ENCODE data around the gene CPA1. TPM values are rescaled to one million over a fixed set of nuclear protein-coding genes. Genes with fewer than 3 reads are reported as not detected.

CPA1 gene
- total RNA-seq, 1 donor from 2014 or later, result not detected

GRCh38 chr7:130346177-130346905 lies 34.0 kb upstream of the CPA1 start:
- peaks cover 4% of the 10 kb centered on the region for H3K4me1 Mint-ChIP-seq (ENCODE audit: low read depth)
- H3K4me3 Mint-ChIP-seq (ENCODE audit: low read depth), result no peak overlapping the region
- no peaks in the 10 kb centered on the region for H3K9me3 Mint-ChIP-seq
- H3K36me3 Mint-ChIP-seq (ENCODE audit: low read depth), result no peaks in the 10 kb centered on the region
- no peak overlapping the region for H3K27ac Mint-ChIP-seq
- intact Hi-C loops (cut with micrococcal nuclease), result no loop called here
- H3K27me3 Mint-ChIP-seq (ENCODE audit: low read depth), result peaks cover 6% of the 10 kb centered on the region
- DNase-seq (ENCODE audit: low spot score), result no peak

- Mint-ChIP-seq H3K27me3 (ENCODE audit: low read depth) (peaks cover 6% of the 10 kb centered on the region), H3K4me1 (ENCODE audit: low read depth) (peaks cover 8% of the 10 kb centered on the region), H3K27ac (no peak overlapping the region), H3K4me3 (ENCODE audit: low read depth) (no peak overlapping the region), H3K36me3 (ENCODE audit: low read depth) (no peaks in the 10 kb centered on the region), H3K9me3 (no peaks in the 10 kb centered on the region)
- no peak for DNase-seq (ENCODE audit: low spot score)
- intact Hi-C loops (cut with micrococcal nuclease), result no loop called here
These were observed 33.4 kb upstream of the CPA1 start for GRCh38 chr7:130346941-130347340.

DNA sequence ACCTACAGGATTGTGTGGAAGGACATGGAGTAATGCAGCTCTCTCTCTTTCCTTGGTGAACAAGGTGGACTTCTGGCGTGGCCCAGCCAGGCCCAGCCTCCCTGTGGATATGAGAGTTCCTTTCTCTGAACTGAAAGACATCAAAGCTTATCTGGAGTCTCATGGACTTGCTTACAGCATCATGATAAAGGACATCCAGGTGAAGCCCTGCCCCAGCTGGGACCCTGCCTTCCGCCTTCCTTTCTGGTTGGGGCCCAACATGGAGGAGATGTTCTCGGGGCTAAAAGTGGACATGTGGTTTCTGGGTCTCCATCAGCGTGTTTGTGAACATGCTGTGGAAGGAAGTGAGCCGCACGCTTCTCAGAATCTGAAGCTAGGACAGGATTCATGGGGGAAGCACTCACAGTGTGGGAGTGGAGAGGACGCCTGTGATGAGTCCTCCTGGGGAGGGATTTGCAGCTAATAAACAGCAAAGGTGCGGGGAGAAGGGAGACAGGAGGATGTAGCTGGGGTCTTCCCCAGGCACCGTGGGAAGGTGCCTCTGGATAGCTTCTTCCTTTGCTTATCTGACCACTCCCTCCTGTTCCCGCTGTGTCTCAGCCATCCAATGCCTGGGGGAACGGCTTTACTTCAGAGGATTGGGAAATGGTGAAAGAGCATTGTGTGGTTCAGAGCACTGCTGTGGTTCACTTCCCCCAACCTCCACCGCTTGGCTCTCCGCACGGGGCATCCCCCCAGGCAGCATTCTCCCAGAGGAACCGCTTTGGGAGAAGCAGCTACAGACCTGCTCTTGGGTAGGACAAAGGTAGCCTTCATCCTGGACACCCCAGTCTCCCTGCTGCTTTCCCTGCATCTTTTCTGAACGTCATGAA lies 30.1 kb upstream of the CPA1 start:
- Mint-ChIP-seq H3K36me3 (ENCODE audit: low read depth) (no peaks in the 10 kb centered on the region), H3K4me1 (ENCODE audit: low read depth) (peaks cover 9% of the 10 kb centered on the region), H3K4me3 (ENCODE audit: low read depth) (no peak overlapping the region), H3K9me3 (no peaks in the 10 kb centered on the region), H3K27me3 (ENCODE audit: low read depth) (peaks cover 4% of the 10 kb centered on the region), H3K27ac (no peak overlapping the region)
- intact Hi-C loops (cut with micrococcal nuclease), result no loop called here
- no peak for DNase-seq (ENCODE audit: low spot score)

DNA sequence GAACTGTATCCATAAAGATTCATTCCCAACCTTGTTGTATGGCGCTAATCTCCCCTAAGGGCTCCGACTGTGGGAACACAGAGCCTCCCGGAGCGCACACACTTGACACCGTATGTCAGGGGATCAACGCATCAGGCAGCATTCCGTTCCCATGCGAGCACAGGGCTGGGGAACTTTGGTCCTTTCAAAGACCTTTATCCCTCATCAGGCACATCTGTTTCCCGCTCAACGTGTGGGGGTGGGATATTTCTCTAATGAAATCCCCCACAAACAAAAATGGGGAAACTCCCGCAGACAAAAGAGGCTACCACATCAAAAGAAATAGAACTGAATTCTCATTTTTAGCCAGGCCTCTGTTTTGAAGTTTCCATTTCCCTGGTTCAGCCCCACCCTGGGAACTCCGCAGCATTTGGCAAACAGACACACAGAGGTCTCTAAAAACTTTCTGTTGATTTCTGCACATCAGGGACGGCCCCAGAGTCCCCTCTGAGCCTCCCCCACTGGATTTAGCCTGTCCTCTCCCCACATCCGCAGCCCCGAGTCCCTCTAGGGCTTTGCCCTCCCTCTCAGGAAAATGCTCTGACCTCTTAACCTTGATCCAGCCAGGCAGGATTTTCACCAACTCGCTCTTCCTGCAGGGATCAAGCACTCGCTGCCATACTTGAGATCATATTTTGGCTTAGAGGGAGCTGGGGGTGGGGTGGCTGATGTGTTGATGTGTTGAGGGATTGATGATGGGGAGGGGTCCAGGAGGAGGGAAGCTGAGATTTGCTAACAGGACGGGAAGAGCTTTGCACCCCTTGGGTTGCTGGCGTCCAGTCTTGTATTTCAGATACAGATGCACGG lies 29.1 kb upstream of the CPA1 start:
- DNase-seq (ENCODE audit: low spot score), result no peak
- H3K4me3 Mint-ChIP-seq (ENCODE audit: low read depth), result no peak overlapping the region
- no peaks in the 10 kb centered on the region for H3K9me3 Mint-ChIP-seq
- no peaks in the 10 kb centered on the region for H3K27me3 Mint-ChIP-seq (ENCODE audit: low read depth)
- H3K36me3 Mint-ChIP-seq (ENCODE audit: low read depth), result no peaks in the 10 kb centered on the region
- H3K27ac Mint-ChIP-seq, result no peak overlapping the region
- intact Hi-C loops (cut with micrococcal nuclease), result no loop called here
- H3K4me1 Mint-ChIP-seq (ENCODE audit: low read depth), result peaks cover 7% of the 10 kb centered on the region

GRCh38 chr7:130351791-130352090 lies 28.6 kb upstream of the CPA1 start:
- H3K27ac Mint-ChIP-seq, result no peak overlapping the region
- H3K4me1 Mint-ChIP-seq (ENCODE audit: low read depth), result peaks cover 7% of the 10 kb centered on the region
- H3K4me3 Mint-ChIP-seq (ENCODE audit: low read depth), result no peak overlapping the region
- no peaks in the 10 kb centered on the region for H3K27me3 Mint-ChIP-seq (ENCODE audit: low read depth)
- intact Hi-C loops (cut with micrococcal nuclease), result no loop called here
- DNase-seq (ENCODE audit: low spot score), result no peak
- no peaks in the 10 kb centered on the region for H3K9me3 Mint-ChIP-seq
- no peaks in the 10 kb centered on the region for H3K36me3 Mint-ChIP-seq (ENCODE audit: low read depth)

GRCh38 chr7:130352194-130353074 lies 27.9 kb upstream of the CPA1 start:
- no peak overlapping the region for H3K4me3 Mint-ChIP-seq (ENCODE audit: low read depth)

GRCh38 chr7:130353196-130353595 lies 27.1 kb upstream of the CPA1 start:
- Mint-ChIP-seq H3K36me3 (ENCODE audit: low read depth) (no peaks in the 10 kb centered on the region), H3K4me1 (ENCODE audit: low read depth) (peaks cover 7% of the 10 kb centered on the region), H3K27me3 (ENCODE audit: low read depth) (no peaks in the 10 kb centered on the region), H3K9me3 (no peaks in the 10 kb centered on the region), H3K27ac (no peak overlapping the region), H3K4me3 (ENCODE audit: low read depth) (no peak overlapping the region)
- no peak for DNase-seq (ENCODE audit: low spot score)
- intact Hi-C loops (cut with micrococcal nuclease), result no loop called here

More at GRCh38 chr7:130352194-130353074, 27.9 kb upstream of the CPA1 start:
- Mint-ChIP-seq H3K27ac (no peak overlapping the region), H3K27me3 (ENCODE audit: low read depth) (no peaks in the 10 kb centered on the region), H3K4me1 (ENCODE audit: low read depth) (peaks cover 7% of the 10 kb centered on the region), H3K9me3 (no peaks in the 10 kb centered on the region), H3K36me3 (ENCODE audit: low read depth) (no peaks in the 10 kb centered on the region)
- intact Hi-C loops (cut with micrococcal nuclease), result no loop called here
- DNase-seq (ENCODE audit: low spot score), result no peak

DNA sequence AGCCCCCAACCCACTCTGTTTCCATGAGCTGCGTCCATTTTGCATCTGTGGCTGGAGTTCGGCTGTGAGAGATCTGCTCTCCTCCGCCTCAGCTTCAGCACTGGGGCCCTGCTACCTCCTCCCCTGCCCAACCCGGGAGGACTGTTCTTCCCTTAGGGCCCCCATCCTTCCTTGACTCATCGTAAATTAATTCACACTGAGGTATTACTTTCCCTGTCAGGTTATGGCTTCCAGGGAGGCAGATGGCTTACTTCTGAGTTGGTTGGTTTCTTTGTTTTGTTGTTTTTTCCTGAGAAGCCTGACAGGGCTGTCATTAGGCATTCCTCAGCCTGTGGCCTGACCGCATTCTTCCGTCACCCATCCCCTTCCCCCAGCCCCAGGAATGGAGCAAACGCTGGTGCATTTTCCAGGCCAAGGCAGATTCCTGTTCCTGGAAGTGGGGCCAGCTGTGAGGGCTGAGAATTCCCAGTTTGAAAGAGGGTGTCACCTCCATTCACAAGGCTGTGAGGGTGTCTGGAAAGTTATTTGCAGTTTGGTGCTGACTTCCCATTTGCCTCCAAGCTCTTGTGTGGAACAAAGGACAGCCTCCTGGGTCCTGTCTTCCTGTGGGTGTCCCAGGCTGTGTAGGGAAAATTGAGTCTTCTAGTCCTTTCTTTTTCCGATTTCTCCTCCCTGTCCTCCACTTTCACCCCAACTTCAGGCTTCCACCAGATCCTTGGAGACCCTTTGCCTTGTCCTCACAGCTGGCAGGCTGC lies 24.0 kb upstream of the CPA1 start:
- Mint-ChIP-seq H3K27ac (no peak overlapping the region), H3K4me1 (ENCODE audit: low read depth) (peaks cover 5% of the 10 kb centered on the region), H3K4me3 (ENCODE audit: low read depth) (no peak overlapping the region), H3K27me3 (ENCODE audit: low read depth) (no peaks in the 10 kb centered on the region), H3K9me3 (peaks cover 14% of the 10 kb centered on the region), H3K36me3 (ENCODE audit: low read depth) (no peaks in the 10 kb centered on the region)
- DNase-seq (ENCODE audit: low spot score), result no peak
- intact Hi-C loops (cut with micrococcal nuclease), result no loop called here

GRCh38 chr7:130356876-130357611 lies 23.2 kb upstream of the CPA1 start:
- Mint-ChIP-seq H3K9me3 (peaks cover 14% of the 10 kb centered on the region), H3K27ac (no peak overlapping the region), H3K27me3 (ENCODE audit: low read depth) (no peaks in the 10 kb centered on the region), H3K4me3 (ENCODE audit: low read depth) (no peak overlapping the region), H3K4me1 (ENCODE audit: low read depth) (no peaks in the 10 kb centered on the region), H3K36me3 (ENCODE audit: low read depth) (no peaks in the 10 kb centered on the region)
- intact Hi-C loops (cut with micrococcal nuclease), result no loop called here
- no peak for DNase-seq (ENCODE audit: low spot score)

DNA sequence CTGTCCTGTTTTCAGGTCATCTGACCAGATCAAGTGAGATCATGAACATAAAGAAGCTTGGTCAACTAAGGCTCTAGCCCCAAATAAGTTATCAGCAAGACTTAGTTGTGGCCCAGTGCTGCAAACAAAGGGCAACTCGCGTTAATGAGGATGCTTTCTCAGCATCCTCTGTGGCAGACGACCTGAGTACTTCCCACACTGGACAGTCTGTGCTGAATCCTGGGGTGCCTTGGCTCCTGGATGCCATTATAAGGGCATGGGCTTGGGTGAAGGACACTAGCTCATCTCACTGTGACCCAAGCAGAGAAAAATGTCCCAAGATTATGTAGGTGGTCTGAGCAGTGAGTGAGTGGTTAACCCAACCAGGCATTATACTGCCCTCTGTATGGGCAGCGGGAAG lies 21.8 kb upstream of the CPA1 start:
- no peak overlapping the region for H3K4me3 Mint-ChIP-seq (ENCODE audit: low read depth)
- no peak for DNase-seq (ENCODE audit: low spot score)
- intact Hi-C loops (cut with micrococcal nuclease), result no loop called here
- H3K9me3 Mint-ChIP-seq, result peaks cover 14% of the 10 kb centered on the region
- no peak overlapping the region for H3K27ac Mint-ChIP-seq
- H3K27me3 Mint-ChIP-seq (ENCODE audit: low read depth), result no peaks in the 10 kb centered on the region
- peaks cover 4% of the 10 kb centered on the region for H3K4me1 Mint-ChIP-seq (ENCODE audit: low read depth)
- H3K36me3 Mint-ChIP-seq (ENCODE audit: low read depth), result no peaks in the 10 kb centered on the region

DNA sequence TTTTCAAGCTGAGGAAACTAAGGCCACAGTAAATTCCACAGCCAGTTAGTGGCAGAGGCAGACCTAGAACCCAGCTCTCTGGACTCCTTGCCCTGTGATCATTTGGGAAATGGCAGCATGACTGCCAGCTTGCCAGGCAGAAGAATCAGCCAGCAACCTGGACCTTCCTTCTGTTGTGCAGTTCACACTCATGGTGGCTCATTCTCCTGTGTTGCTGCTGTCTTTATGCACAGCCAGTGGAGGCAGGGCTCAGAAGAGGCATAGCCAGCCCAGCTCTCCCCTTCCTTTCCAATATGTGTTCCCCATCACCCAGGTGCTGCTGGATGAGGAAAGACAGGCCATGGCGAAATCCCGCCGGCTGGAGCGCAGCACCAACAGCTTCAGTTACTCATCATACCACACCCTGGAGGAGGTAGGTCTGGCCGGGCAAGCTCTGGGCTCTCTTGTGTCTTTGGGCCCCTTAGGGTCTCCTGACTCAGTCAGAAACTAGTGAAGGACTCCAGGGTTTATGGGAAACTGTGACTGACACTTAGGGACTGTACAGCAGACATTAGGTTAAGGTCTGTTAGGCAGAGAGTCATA lies 20.9 kb upstream of the CPA1 start:
- Mint-ChIP-seq H3K9me3 (peaks cover 14% of the 10 kb centered on the region), H3K27me3 (ENCODE audit: low read depth) (no peaks in the 10 kb centered on the region), H3K4me1 (ENCODE audit: low read depth) (peaks cover 7% of the 10 kb centered on the region), H3K36me3 (ENCODE audit: low read depth) (no peaks in the 10 kb centered on the region), H3K4me3 (ENCODE audit: low read depth) (no peak overlapping the region), H3K27ac (no peak overlapping the region)
- intact Hi-C loops (cut with micrococcal nuclease), result no loop called here
- DNase-seq (ENCODE audit: low spot score), result no peak

Measured in activated T-helper 2 cell treated with anti-CD3 and anti-CD28 coated beads, Interferon-gamma antibody, Interleukin-2, Interleukin-4, amounts not matched to agents 10 μg/mL and 5 μg/mL and 100 μg/mL, durations not matched to agents 14 hours and 24 hours and 36 hours (primary cell).